ENCODE results near the gene ZNF497.
"Not testable (repeated sequence)": the region's sequence is repeated elsewhere in the genome, so short reads cannot be mapped to it uniquely, and the experiment has no call there.

ZNF497 gene

DNA sequence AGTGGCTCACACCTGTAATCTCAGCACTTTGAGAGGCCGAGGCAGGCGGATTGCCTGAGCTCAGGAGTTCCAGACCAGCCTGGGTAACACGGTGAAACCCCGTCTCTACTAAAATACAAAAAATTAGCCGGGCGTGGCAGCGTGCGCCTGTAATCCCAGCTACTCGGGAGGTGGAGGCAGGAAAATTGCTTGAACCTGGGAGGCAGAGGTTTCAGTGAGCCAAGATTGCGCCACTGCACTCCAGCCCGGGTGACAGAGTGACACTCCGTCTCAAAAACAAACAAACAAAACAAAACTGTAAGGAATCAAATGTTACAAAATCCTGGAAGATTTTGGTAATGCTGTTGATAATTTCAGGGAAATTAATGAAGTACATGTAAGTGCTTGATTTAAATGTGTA is 14.5 kb downstream of the ZNF497 start:
- DNase-seq (ENCODE audit: low read depth): not testable (repeated sequence)

GRCh38 chr19:58346961-58347929 is 15.3 kb downstream of the ZNF497 start:
- DNase-seq (ENCODE audit: low read depth): peak; percentile 54

DNA sequence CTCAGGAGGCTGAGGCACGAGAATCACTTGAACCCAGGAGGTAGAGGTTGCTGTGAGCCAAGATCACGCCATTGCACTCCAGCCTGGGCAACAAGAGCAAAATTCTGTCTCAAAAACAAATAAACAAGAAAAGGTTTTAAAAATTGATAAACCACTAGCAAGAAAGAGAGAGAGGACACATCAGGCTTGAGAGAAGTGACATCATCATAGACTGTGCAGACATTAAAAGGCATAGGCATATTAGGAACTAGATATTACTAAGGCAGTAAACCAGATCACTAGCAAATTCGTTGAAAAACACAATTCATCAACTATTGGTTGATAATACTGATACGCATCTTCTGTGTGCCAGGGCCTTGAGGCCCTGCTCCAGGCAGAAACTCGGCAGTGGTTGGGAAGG is 17.0 kb downstream of the ZNF497 start:
- DNase-seq (ENCODE audit: low read depth): no peak

DNA sequence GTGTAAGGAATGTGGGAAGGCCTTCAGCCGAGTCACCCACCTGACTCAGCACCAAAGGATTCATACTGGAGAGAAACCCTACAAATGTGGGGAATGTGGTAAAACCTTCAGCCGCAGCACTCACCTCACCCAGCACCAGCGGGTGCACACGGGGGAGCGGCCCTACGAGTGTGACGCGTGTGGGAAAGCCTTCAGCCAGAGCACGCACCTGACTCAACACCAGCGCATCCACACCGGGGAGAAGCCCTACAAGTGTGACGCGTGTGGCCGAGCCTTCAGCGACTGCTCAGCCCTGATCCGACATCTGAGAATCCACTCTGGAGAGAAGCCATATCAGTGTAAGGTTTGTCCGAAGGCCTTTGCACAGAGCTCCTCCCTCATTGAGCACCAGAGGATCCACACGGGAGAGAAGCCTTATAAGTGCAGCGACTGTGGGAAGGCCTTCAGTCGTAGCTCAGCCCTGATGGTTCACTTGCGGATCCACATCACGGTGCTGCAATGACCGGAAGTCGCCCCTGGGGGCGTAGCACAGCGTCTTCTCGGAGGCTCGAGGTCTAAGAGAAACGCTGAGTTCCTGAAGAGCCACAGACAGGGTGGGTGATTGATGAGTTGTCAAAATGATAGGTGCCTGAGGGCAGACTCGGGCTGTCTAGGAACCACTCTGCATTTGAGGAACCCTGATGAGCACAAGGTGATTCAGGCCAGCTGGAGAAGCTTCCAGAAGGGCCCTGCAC is 23.6 kb downstream of the ZNF497 start:
- no peak for DNase-seq (ENCODE audit: low read depth)

DNA sequence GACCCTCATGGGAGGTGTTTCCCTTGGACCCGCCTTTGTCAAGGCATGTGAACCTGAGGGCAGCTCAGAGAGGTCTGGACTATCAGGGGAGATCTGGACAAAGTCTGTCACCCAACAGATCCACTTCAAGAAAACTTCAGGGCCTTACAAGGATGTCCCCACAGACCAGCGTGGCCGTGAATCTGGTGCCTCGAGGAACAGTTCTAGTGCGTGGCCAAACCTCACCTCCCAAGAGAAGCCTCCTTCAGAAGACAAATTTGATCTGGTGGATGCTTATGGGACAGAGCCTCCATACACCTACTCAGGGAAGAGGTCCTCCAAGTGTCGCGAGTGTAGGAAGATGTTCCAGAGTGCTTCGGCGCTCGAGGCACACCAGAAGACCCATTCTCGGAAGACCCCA is 24.2 kb downstream of the ZNF497 start:
- DNase-seq (ENCODE audit: low read depth): no peak

DNA sequence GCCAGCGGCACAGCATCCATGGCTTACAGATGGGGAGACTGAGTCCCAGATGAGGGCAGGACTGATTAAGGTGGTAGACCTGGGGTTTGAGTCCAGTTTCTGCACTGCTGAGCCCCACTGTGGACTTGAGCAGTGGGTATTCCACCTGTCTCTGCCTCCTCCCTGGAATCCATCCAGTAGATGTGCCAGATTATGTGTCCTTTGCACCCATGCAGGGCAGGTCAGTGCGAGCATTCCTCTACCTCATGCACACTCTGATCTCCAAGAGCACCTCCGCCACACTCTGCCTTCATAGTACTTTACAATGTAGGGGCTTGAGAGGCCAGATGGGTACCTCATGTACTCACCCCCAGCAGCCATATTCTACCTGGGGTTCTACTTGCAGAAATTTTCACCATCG is 25.7 kb downstream of the ZNF497 start:
- no peak for DNase-seq (ENCODE audit: low read depth)

- DNase-seq (ENCODE audit: low read depth): no peak
Observed at GRCh38 chr19:58336216-58336615, 26.3 kb downstream of the ZNF497 start.

GRCh38 chr19:58335630-58336029 is 26.9 kb downstream of the ZNF497 start:
- DNase-seq (ENCODE audit: low read depth): no peak

DNA sequence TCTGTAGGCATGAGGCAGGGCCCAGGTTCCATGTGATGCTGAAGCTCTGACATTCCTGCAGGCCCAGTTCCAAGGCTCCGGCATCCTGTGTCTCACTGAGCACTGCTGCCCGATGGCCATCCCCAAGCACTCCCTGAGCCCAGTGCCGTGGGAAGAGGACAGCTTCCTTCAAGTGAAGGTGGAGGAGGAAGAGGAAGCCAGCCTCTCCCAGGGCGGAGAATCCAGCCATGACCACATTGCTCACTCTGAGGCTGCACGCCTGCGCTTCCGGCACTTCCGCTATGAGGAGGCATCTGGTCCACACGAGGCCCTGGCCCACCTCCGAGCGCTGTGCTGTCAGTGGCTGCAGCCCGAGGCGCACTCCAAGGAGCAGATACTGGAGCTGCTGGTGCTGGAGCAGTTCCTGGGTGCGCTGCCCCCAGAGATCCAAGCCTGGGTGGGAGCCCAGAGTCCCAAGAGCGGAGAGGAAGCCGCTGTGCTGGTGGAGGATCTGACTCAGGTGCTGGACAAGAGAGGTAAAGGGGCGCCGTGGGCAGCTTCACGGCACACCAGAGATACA is 27.8 kb downstream of the ZNF497 start:
- no peak for DNase-seq (ENCODE audit: low read depth)

DNA sequence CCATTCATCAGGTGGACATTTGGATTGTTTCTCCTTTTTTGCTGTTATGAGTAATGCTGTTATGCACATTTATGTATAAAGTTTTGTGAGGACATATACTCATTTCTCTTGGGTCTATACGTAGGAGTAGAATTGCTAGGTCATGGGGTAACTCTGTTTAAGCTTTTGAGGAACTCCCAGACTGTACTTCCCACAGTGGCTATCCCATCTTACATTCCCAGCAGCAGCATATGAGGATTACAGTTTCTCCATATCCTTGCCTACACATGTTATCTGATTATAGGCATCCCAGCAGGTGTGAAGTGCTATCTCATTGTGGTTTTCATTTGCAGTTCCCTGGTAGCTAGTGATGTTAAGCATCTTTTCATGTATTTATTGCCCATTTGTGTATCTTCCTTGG is 29.9 kb downstream of the ZNF497 start:
- DNase-seq (ENCODE audit: low read depth): no peak

DNA sequence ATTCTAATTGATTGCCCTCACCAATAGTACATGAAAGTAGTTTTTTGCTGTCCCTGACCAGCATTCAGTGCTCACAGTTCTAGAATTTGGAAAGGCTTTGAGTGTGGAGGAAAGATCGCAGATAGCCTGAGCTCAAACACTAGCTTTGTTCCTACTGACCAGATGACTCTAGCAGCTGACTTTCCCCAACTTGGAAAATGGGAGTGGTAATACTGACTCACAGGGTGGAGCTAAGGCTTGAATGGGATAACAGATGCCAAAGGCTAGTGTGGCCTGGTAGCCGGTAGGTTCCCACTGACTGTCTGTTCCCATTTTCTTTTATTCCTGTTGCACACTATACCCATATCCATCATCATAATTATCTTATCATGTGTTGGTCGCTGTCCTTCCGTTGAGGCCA is 32.1 kb downstream of the ZNF497 start:
- DNase-seq (ENCODE audit: low read depth): peak; percentile 58

GRCh38 chr19:58328999-58329398 is 33.6 kb downstream of the ZNF497 start:
- no peak for DNase-seq (ENCODE audit: low read depth)

- DNase-seq (ENCODE audit: low read depth): peak; percentile 91
Observed at GRCh38 chr19:58326914-58327726, 35.4 kb downstream of the ZNF497 start, which contains the start of gene ZSCAN22. Gene ZSCAN22, plus strand, starts transcription at chr19:58326994. Its CDS starts 7,809 bp downstream, at chr19:58334803.

DNA sequence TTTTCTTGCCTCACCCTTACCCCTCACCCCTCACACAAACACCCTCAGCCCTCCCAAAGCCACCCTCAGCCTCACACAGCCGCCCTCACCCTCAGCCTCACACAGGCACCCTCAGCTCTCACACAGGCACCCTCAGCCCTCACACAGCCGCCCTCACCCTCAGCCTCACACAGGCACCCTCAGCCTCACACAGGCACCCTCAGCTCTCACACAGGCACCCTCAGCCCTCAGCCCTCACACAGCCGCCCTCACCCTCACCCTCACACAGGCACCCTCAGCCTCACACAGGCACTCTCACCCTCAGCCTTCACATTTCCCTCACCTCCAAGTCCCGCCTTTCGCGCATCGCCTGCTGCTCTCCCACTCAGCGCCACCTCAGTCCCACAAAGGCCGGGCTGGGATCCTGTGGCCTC is 36.0 kb downstream of the ZNF497 start:
- DNase-seq (ENCODE audit: low read depth): no peak

DNA sequence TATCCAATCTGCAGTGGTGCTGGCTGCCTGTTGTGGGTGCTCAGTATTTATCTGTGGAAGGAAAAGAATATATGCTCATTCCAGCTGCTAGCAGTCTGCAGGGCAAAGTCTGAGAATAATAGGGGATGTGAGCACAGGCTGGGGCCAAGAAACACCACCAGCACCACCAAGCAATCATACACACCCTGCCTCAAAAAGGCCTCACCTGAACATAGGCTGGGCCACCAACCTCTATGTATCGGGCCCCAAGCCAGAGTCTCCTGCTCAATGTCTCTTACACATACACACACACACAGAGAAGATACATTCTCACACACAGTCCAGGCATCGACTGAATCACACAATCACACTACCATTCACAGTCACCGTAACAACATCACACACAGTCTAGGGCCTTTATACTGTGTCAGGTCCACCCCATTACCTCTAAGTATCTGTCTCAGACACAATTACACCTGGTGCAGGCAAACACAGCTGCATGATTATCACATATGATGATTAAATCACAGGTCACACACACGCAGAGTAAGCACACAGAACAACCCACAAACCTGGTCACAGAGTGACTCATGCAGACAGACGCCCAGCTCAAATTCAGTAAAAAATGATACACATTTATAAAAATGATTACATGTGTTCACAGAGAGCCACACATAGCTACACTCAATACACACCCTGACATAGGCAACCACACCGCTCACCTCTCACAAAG is 37.1 kb downstream of the ZNF497 start:
- DNase-seq (ENCODE audit: low read depth): no peak

DNA sequence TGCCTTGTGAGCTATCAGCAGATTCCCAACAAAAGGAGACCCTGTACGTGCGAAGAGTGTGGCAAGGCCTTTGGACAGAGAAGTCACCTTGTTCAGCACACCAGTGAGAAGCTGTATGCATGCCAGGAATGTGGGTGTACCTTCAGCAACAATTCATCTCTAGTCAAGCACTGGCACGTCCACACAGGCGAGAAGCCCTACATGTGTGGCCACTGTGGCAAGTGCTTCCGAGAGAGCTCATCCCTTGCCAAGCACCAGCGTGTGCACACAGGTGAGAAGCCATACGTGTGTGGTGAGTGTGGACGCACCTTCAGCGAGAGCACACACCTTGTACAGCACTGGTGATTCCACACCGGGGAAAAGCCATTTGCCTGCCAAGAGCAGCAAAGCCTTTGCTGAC is 43.3 kb downstream of the ZNF497 start:
- no peak for DNase-seq (ENCODE audit: low read depth)

GRCh38 chr19:58318297-58318696 is 44.3 kb downstream of the ZNF497 start:
- DNase-seq (ENCODE audit: low read depth): no peak

GRCh38 chr19:58317476-58318072 is 45.0 kb downstream of the ZNF497 start:
- DNase-seq (ENCODE audit: low read depth): no peak

DNA sequence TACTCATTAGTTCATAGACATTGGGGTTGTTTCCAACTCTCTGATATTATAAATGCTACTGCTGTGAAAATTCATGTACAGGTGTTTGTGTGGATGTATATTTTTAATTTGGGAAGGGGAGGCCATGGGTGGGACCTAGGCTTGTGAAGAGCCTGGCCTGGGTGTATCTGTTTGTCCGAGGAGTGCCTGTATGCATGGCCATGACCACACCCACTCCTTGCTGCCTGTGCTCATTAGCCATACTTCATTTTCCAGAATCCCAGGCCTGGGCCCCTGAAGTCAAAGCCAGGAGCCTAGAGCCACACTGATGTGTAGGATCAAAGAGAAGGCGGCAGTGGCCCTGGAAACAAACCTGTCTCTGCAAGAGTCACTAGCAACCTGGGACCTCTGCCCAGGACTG is 47.0 kb downstream of the ZNF497 start:
- DNase-seq (ENCODE audit: low read depth): no peak

GRCh38 chr19:58311345-58311865 is 51.1 kb downstream of the ZNF497 start:
- DNase-seq (ENCODE audit: low read depth): no peak

DNA sequence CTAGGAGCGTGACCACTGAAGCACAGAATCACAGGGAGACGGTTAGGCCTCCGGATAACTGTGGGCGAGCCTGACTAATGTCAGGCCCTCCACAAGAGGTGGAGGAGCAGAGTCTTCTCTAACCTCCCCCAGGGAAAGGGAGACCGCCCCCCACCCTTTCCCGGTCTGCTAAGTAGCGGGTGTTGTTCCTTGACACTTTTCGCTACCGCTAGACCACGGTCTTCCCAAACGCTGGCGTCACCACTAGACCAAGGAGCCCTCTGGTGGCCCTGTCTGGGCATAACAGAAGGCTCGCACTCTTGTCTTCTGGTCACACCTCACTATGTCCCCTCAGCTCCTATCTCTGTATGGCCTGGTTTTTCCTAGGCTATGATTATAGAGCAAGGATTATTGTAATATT is 51.9 kb downstream of the ZNF497 start:
- not testable (repeated sequence) for DNase-seq (ENCODE audit: low read depth)
